ENCODE results near the gene KRTAP10-1. TPM values are rescaled to one million over a fixed set of nuclear protein-coding genes. Genes with fewer than 3 reads are reported as not detected.

KRTAP10-1 gene
- total RNA-seq, 2 donors from 2014 or later, result not detected

- Histone ChIP-seq H3K27me3 (no peaks in the 10 kb centered on the region), H3K4me3 (no peak overlapping the region), H3K9ac (ENCODE audit: low read depth in 2 of 2, low read length in 2 of 2) (no peak overlapping the region), H3K27ac (no peak overlapping the region), H3K9me3 (no peaks in the 10 kb centered on the region), H3K36me3 (no peaks in the 10 kb centered on the region), H3K4me1 (no peaks in the 10 kb centered on the region)
- intact Hi-C loops (cut with DNase I), result no loop called here
- no peak for TF ChIP-seq CTCF (IDR thresholded peaks at IDR 0.05)
- no peak for DNase-seq
Observed at GRCh38 chr21:44499631-44500030, 40.4 kb downstream of the KRTAP10-1 start.

DNA sequence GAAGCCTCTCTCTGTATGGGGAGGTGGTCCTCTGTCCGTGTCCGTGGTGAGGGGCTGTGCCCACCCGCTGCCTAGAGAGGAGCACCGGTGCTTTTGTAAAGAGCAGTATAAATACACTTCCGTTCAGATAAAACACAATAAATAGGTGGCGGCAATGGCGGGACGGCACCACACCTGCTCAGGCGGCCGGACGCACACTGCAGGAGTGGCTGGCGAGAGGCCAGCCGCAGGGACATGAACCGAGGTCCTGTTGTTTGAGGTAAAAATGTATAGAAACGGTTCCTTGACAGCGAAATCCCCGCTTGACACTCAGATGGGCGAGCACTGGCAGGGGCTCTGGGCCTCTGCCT is 40.8 kb downstream of the KRTAP10-1 start:
- no peaks in the 10 kb centered on the region for H3K27me3 ChIP-seq
- no peak for TF ChIP-seq CTCF (IDR thresholded peaks at IDR 0.05)
- intact Hi-C loops (cut with DNase I), result no loop called here
- DNase-seq, result no peak
- H3K4me3 ChIP-seq, result no peak overlapping the region
- no peaks in the 10 kb centered on the region for H3K36me3 ChIP-seq
- no peaks in the 10 kb centered on the region for H3K9me3 ChIP-seq
- no peak overlapping the region for H3K27ac ChIP-seq
- H3K4me1 ChIP-seq, result no peaks in the 10 kb centered on the region
- no peak overlapping the region for H3K9ac ChIP-seq (ENCODE audit: low read depth in 2 of 2, low read length in 2 of 2)

DNA sequence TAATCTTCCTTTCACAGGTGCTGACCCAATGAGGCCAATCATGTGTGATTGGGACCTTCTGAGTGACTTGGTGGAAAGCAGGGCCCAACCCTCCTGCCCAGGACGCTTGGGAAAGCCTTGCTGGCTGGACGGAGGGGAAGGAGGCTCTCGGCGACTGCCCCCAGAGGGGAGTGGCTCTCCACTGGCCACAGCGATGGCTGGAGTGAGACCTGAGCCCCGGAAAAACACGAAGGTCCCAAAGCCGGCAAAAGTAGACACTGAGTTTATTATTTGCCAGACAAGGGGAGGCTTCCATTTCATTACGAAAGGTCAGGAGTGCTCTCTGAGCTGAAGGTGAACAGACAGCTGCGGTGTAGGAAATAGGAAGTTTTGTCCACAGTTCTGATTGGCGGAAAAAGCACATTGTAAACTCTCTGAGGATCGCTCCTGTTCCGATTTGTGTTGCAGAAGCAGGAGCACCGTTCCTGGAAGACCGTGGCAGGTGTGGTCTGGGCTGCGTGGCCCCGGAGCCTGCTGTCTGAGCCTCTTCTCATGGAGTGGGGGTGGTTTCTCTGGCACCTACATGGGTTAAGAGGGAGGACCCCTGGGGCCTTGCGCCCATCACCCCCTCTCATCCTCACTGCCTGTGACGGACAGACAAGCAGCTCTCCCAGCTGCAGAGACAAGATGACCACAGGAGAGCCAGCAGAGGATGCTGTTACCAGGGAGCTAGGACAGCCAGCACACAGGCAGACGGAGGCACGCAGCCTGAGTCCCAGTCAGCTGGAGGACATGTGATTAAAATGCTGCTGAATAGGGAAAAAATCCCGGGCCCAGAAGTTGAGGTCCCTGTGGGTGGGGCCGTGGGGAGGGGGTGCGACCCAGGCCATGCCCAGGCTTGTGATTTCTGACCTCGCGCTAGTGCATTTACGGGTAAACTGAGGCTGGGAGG is 41.5 kb downstream of the KRTAP10-1 start:
- Histone ChIP-seq H3K36me3 (no peaks in the 10 kb centered on the region), H3K4me3 (no peak overlapping the region), H3K27ac (no peak overlapping the region), H3K9me3 (no peaks in the 10 kb centered on the region), H3K9ac (ENCODE audit: low read depth in 2 of 2, low read length in 2 of 2) (no peak overlapping the region), H3K4me1 (no peaks in the 10 kb centered on the region), H3K27me3 (no peaks in the 10 kb centered on the region)
- no peak for DNase-seq
- intact Hi-C loops (cut with DNase I), result no loop called here
- TF ChIP-seq CTCF (IDR thresholded peaks at IDR 0.05), result no peak

DNA sequence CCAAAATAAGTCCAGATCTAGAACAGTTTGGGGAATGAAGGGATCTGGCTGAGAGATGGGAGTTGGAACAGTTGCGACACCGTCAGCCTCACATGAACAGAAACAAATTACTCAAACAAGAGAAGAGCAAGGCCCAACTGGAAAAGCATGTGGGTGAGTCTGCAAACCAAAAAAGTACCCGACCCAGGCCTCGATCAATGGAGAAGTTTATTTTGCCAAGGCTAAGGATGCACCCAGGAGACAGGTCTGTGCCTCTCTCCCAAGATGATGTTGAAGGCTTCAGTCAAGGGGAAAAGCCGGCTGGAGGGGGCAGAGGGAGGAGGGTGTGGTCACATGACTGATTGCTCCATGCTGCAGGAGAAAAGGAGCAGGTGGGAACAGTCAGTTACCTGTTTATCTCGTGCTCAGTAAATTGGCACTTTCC is 42.3 kb downstream of the KRTAP10-1 start:
- Histone ChIP-seq H3K4me3 (no peak overlapping the region), H3K27me3 (no peaks in the 10 kb centered on the region), H3K9me3 (no peaks in the 10 kb centered on the region), H3K36me3 (no peaks in the 10 kb centered on the region), H3K27ac (no peak overlapping the region), H3K4me1 (no peaks in the 10 kb centered on the region), H3K9ac (ENCODE audit: low read depth in 2 of 2, low read length in 2 of 2) (no peak overlapping the region)
- TF ChIP-seq CTCF (IDR thresholded peaks at IDR 0.05), result no peak
- DNase-seq, result no peak
- intact Hi-C loops (cut with DNase I), result no loop called here

- no peak for TF ChIP-seq CTCF (IDR thresholded peaks at IDR 0.05)
- DNase-seq, result no peak
- H3K36me3 ChIP-seq, result no peaks in the 10 kb centered on the region
- H3K4me3 ChIP-seq, result no peak overlapping the region
- no peaks in the 10 kb centered on the region for H3K4me1 ChIP-seq
- intact Hi-C loops (cut with DNase I), result no loop called here
- no peak overlapping the region for H3K9ac ChIP-seq (ENCODE audit: low read depth in 2 of 2, low read length in 2 of 2)
- H3K27me3 ChIP-seq, result no peaks in the 10 kb centered on the region
- H3K27ac ChIP-seq, result no peak overlapping the region
- H3K9me3 ChIP-seq, result no peaks in the 10 kb centered on the region
Observed at GRCh38 chr21:44496564-44497550, 43.1 kb downstream of the KRTAP10-1 start.

Measured in colonic mucosa (tissue), 4 donors.